ENCODE measurements around the gene POLE3.

The POLE3 gene

GRCh38 chr9:113375057-113376023 lies 35.1 kb downstream of the POLE3 start:
- DNase-seq (ENCODE audit: low spot score) = no peak
- H3K4me3 ChIP-seq = peak overlapping the region; percentile 73

GRCh38 chr9:113373676-113374392 lies 36.6 kb downstream of the POLE3 start:
- no peak overlapping the region for H3K27ac ChIP-seq
- no peak for DNase-seq (ENCODE audit: low spot score)
- TF ChIP-seq CTCF (IDR thresholded peaks at IDR 0.05) = no peak
- no peak overlapping the region for H3K4me3 ChIP-seq

More at GRCh38 chr9:113375057-113376023, 35.1 kb downstream of the POLE3 start:
- H3K27ac ChIP-seq = no peak overlapping the region
- TF ChIP-seq CTCF (IDR thresholded peaks at IDR 0.05) = no peak

- TF ChIP-seq CTCF (IDR thresholded peaks at IDR 0.05) = no peak
- DNase-seq (ENCODE audit: low spot score) = no peak
- no peak overlapping the region for H3K27ac ChIP-seq
- no peak overlapping the region for H3K4me3 ChIP-seq
These were observed 37.2 kb downstream of the POLE3 start for GRCh38 chr9:113373256-113373655.

GRCh38 chr9:113372059-113372458 lies 38.4 kb downstream of the POLE3 start:
- DNase-seq (ENCODE audit: low spot score) = no peak
- no peak for TF ChIP-seq CTCF (IDR thresholded peaks at IDR 0.05)
- Histone ChIP-seq H3K4me3 (no peak overlapping the region), H3K27ac (no peak overlapping the region)

- Histone ChIP-seq H3K27ac (no peak overlapping the region), H3K4me3 (no peak overlapping the region)
- no peak for TF ChIP-seq CTCF (IDR thresholded peaks at IDR 0.05)
- no peak for DNase-seq (ENCODE audit: low spot score)
These were observed 39.6 kb downstream of the POLE3 start for GRCh38 chr9:113370806-113371325.

GRCh38 chr9:113369855-113370140 lies 40.7 kb downstream of the POLE3 start:
- H3K27ac ChIP-seq = no peak overlapping the region
- no peak overlapping the region for H3K4me3 ChIP-seq
- no peak for DNase-seq (ENCODE audit: low spot score)
- no peak for TF ChIP-seq CTCF (IDR thresholded peaks at IDR 0.05)

All from coronary artery (tissue), 2 donors.